Inflammatory macrophage treated with lipopolysaccharide for 1 hour (primary cell): ENCODE data around the gene ZSCAN26.

Experiments
- DNase-seq, 2 donors: peaks; one replicate each; pipeline ENCODE4 v3.0.0-alpha.2; 2020 to 2022

The ZSCAN26 gene

DNA sequence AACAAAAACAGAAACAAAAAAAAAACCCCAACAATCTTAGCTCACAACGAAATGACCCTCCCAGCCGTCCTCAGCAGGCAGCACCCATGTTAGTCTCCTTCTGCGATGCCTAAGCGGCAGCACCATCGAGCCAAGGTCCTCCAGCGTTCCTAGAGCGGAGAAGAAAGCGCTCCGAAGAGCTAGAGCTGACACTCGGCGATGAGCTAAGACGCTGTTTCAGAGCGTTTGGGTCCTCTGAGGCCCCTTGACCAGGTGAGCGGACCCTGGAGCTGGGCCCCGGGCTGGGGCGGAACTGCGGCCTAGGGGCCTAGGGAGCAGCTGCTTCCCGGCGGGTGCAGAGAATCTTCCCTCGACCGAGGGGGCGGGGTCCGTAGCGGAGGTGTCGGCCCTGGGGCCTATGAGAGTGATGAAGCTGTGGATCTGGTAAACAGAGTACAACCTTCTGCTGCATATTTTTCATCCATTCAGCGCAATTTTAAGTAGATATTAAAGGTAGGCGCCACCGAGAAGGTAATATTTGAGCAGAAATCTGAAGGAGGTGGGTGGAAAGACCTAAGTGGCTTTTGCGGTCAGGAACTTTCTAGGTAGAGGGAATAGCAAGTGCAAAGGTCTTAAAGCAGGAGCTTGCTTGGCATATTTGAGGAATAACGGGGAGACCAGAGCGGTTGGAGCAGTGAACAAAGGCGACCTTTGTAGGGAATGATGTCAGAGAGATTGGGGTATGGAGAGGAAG, at the start of gene ZSCAN26:
ZSCAN26 (plus strand) TSS at position 182 of the 733 bp plus-strand sequence. CDS start 4,777 bp downstream, outside the sequence.
- peak; percentile 79 to 96 for DNase-seq

DNA sequence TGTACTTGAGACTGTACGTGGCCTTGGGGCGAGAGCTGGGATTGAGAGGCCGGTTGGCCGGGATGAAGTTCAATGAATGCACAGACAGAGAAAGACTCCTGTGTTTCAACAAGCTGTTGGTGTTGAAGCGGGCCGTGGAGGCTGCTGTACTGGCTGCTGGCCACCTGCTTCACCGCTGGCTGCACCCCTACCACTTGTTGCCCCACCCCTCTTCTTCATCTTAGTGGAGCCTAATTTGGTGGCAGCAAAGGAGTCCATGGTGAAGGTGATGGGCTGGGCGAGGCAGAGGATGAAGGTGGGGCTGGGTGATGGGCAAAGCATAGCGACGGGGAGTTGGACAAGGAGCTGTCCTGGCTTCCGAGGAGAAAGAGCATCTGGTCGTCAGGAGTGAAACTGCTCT, 49.1 kb upstream of the ZSCAN26 start:
- DNase-seq = no peak

GRCh38 chr6:28218312-28219248, 48.4 kb upstream of the ZSCAN26 start:
- DNase-seq = peak; percentile 47 to 61

DNA sequence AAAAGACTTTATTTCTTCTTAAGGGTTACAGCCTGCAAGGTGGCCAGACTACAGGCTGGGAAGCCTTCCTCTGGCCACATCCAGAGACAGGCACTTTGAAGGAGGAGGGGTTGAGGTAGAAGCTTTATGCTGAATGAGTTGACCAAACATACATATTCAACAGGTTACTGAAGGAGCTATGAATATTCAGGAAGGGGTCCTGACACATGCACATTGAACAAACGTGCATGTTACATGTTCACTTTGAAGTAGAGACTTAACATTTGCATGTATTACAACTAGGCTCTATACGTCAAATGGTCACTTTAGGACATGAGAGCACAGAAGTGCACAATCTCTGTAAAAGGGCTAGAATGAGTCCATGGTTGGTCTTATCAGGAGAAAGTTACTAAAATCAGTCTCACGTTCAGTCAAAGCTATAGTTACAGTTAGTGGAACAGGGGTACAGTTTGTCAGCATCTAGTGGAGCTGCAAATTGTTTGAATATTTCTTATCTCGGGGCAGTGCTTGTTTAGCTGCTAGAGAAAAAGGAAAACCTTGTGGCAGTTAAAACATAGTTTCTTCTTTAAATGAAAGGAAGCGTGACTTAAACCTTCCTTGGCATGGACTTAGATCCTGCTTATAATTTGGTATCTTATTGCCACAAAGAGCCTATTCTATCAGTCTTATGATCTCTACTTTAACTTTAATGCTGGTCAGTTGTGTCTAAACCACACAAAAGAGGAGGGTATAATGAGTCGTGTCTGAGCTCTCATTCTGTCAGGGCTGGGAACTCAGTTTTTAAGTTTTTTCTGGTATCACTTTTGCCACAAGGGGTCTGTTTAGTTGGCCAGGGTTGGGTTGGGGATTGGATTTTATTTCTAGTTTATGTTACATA, 46.4 kb upstream of the ZSCAN26 start:
- DNase-seq = no peak

DNA sequence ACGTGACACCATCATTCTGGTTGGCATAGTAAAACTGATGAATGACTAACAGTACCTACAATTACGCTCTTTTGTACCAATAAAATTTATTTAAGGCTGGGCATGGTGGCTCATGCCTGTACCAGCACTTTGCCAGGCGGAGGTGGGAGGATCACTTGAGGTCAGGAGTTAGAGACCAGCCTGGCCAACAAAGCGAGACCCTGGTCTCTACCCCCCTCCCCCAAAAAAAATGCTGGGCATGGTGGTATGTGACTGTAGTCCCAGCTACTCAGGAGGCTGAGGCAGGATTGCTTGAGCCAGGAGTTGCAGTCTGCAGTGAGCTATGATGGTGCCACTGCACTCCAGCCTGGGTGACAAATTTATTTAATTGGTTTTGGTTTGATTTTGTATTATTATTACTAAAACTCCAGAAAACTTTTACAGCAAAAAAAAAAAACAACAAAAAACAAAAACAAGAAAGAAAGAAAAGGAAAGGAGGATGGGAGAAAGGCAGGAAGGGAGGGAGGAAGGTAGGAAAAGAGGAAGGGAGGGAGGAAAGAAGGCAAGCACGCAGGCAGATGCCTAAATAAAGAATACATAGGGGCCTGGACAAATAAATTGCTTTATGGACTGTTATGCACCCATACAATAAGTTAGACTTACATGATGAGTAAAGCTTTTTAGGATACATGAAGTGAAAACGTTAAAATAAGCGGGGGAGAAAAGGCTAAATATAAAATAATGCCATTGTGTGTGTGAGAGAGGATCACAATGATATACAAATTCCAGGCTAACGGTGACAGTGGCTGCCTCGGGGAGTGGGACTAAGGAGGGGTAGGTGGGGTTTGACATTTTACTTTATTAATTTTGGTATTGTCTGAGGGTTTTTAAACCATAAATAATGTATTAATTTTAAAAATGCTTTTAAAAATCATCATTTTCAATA, 42.5 kb upstream of the ZSCAN26 start:
- no peak for DNase-seq

DNA sequence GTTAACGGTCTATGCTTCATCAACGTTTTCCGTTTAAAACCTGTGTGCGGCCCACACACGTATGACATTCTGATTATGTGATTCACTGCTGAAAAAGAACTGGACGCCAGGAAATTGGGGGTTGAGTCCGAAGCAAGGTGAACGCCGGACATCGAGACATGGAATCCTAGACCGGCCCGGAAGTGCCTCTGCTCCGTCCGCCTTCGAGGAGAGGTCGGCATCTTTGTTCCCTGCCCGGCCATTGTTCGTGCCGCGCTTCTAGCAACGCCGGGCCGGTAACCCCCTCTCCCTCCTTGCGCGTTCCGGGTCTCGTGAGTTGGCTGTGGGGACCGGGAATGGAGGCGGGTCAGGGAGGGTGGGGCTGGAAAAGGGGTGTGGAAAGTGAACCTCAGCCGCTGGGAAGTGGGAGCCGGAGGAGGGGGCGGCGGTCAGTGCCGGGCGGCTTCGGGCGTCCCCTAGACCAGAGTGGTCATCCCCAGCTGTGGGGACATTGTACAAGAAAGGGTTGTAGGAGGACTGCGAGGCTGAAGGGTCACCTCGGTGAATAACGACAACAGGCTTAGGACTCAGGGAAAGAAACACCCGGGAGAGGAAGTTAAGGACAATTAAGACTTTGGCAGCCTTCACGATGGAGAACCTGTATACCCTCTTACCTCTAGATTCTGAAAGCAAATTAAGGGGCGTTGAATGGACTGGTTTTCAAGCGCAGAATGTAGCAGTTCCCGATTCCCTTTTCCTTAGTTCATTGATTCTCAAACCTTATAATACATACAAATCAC, 41.7 kb upstream of the ZSCAN26 start, which contains the start of gene ZSCAN9:
ZSCAN9 (plus strand) TSS at position 220 of the 779 bp plus-strand sequence. CDS start 1,810 bp downstream, outside the sequence.
- DNase-seq = peak; percentile 69 to 77

- no peak for DNase-seq
These were observed 40.5 kb upstream of the ZSCAN26 start for GRCh38 chr6:28226460-28226859.

DNA sequence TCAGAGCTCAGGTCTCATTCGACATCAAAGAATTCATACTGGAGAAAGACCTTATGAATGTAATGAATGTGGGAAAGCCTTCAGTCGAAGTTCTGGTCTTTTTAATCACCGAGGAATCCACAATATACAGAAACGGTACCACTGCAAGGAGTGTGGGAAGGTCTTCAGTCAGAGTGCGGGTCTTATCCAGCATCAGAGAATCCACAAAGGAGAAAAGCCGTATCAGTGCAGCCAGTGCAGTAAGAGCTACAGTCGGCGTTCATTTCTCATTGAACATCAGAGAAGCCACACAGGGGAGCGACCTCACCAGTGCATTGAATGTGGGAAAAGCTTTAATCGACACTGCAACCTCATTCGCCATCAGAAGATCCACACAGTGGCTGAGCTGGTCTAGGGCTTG, 34.2 kb upstream of the ZSCAN26 start:
- DNase-seq = no peak

DNA sequence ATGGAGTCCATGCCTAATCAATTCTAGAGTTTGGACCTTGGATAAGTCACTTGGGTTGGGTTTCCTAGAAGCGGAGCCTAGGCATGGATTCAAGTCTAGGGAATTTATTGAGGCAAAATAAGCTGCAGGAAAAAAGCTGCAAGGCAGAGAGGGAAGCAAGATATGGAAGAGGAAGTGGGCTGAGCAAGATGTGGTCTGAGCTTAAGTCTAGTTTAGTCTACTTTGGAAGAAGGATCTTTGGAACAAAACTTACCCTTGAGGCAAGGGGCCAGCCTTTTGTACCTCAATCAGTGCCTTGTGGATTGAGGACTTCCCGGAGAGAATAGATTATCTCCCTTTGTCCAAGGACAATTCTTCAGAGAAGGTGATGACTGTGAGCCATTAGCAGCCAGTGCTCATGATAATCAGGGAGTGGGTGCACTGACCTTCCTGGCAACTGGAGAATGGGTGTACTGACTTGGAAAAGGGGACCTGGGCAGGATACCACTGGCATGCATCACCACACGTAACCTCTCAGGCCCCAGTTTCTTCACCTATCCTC, 31.0 kb upstream of the ZSCAN26 start:
- DNase-seq = no peak

GRCh38 chr6:28239636-28240035, 27.3 kb upstream of the ZSCAN26 start:
- DNase-seq = no peak

DNA sequence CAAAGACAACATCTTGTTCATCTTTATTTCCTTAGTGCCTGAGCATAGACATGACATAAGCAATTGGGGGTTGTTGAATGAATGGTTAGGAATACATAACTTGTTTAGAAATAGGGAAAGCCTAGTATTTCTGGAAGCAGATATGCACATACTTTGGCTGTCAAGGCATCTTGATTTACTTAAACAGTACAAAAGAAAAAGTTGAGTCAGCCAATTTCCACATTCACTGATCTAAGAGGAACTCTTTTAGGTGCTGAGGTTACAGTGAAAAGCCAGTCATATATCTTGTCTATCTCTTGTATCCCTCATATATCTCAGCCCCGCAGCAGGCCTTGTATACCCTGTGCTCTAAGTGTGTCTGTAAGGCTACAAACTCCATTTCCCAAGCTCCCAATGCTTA, 26.5 kb upstream of the ZSCAN26 start:
- DNase-seq = no peak

GRCh38 chr6:28243946-28244345, 23.0 kb upstream of the ZSCAN26 start:
- no peak for DNase-seq

- DNase-seq = no peak
These were observed 21.6 kb upstream of the ZSCAN26 start for GRCh38 chr6:28245206-28245941.

- DNase-seq = no peak
These were observed 18.0 kb upstream of the ZSCAN26 start for GRCh38 chr6:28248916-28249315.

- no peak for DNase-seq
These were observed 16.2 kb upstream of the ZSCAN26 start for GRCh38 chr6:28250747-28251146.

DNA sequence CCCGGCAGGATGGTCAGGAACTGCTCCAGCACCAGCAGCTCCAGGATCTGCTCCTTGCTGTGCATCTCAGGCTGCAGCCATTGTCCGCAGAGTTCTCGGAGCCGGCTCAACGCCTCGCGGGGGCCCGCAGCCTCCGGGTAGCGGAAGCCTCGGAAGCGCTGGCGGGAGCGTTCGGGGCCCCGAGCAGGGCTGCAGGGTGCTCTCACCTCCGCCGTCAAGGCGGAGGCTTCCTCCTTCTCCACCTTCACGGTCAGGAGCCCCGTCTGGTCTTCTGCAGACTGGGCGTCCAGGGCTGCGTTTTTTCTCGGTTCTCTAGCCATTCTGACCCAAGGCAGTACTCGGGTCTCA, 15.3 kb upstream of the ZSCAN26 start:
- DNase-seq = no peak

DNA sequence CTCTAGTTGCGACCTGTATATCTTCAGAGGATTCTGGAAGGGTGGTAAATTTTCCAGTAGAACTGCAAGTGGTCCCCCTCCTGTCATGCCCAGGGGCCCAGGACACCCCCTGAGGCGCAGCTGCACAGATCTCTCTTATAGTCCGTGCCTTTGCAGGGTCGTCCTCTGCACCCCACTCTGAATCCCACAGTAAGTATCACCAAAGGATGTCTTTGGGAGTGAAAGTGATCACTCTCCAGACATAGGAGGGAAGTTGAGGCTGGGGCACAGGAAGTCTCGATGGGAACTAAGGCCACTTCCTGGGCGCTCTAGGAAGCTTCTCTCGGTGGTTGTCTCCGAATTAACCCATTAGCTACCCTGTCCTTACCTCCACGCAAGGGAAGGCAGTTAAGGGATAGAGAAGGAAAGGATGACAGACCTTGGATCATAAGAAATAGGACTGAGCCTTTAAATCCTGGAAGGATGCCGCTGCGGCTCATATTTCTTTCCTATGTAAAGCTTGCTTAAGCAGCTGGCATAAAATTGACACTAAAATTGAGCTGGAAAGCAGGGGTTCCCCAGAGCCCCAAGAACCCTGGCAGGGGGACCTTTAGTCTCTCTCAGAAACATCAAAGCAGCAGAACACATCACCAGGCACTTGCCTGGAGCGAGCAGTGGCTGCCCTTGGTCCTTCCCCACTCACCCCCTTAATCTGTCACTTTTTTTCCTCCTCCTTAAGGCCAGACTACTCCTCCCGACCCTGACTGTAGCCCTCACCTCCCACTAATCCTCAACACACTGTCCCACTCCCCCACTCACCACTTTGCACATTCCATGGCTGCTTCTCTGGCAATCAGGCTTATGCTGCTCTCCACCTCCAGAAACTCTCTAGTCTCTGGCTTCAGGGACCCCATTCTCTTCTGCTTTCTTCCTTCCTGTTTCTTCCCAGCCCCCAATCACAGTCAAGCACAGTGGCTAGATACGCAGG, 14.7 kb upstream of the ZSCAN26 start, which contains the start of gene ZKSCAN4:
ZKSCAN4 (minus strand) TSS at position 261 of the 967 bp plus-strand sequence. CDS start 289 bp downstream, outside the sequence.
- DNase-seq = peak; percentile 82 to 95

DNA sequence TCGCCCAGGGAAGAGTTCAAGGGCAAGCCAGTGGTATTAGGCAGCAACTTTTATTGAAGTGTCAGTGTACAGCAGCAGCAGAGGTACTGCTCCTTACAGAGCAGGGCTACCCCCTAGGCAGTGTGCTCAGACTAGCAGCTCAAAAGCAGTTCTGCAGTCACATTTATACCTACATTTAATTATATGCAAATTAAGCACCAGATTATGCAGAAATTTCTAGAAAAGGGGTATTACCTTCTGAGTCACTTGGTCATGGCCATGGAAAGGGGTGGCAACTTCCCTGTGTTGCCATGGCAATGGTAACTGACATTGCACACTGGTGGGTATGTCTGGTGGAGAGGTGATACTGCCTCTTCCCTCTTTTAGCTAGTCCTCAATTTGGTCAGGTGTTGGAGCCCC, 12.8 kb upstream of the ZSCAN26 start:
- peak in 1 of 2 donors; percentile 20 for DNase-seq
